ENCODE results near the gene RTN4RL1.

RTN4RL1 gene

DNA sequence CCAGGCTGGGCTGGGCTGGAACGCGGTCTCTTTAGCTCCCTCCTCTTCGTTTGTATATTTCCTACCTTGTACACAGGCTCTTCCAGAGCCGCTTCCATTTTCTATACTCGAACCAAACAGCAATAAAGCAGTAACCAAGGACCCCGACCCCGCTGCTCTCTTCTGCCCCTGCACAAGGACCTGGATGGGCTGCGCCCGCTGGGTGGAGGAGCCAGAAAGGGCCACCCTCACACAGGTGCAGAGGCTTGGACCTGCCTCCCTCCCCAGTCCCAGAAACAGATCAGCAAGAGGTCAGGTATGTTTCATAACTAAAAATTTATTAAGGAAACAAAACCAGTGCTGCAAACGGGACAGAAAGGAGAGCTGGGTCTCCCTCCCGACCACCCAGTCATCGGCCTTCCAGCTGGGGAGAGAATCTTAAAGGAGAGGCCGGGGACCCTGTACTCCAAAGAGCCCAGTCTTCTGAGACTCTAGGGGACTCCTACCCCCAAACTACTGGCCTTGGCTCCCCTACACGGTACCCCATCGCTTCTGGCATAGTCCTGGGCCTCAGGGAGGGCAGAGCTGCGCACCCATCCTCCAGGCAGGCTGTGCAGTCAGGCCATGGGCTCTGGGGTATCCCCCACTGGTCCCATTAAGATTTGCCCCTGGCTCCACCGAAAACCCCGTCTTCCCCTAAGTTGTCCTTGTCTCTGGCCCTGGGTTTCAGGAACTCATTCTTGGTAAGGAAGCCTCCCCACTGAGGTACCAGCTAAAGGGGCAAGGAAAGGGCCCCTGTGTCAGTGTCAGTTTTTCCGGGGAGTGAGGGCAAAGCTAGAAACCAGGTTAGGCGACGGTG is 34.6 kb upstream of the RTN4RL1 start:
- no peak for FAIRE-seq
- no peak for DNase-seq (ENCODE audit: low spot score)

- no peak for FAIRE-seq
- DNase-seq (ENCODE audit: low spot score) = no peak
Measured at GRCh38 chr17:2058586-2059546, 33.7 kb upstream of the RTN4RL1 start.

DNA sequence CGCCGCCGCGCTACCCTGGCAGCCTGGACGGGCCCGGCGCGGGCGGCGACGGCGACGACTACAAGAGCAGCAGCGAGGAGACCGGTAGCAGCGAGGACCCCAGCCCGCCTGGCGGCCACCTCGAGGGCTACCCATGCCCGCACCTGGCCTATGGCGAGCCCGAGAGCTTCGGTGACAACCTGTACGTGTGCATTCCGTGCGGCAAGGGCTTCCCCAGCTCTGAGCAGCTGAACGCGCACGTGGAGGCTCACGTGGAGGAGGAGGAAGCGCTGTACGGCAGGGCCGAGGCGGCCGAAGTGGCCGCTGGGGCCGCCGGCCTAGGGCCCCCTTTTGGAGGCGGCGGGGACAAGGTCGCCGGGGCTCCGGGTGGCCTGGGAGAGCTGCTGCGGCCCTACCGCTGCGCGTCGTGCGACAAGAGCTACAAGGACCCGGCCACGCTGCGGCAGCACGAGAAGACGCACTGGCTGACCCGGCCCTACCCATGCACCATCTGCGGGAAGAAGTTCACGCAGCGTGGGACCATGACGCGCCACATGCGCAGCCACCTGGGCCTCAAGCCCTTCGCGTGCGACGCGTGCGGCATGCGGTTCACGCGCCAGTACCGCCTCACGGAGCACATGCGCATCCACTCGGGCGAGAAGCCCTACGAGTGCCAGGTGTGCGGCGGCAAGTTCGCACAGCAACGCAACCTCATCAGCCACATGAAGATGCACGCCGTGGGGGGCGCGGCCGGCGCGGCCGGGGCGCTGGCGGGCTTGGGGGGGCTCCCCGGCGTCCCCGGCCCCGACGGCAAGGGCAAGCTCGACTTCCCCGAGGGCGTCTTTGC is 32.8 kb upstream of the RTN4RL1 start:
- DNase-seq (ENCODE audit: low spot score) = no peak
- no peak for FAIRE-seq

DNA sequence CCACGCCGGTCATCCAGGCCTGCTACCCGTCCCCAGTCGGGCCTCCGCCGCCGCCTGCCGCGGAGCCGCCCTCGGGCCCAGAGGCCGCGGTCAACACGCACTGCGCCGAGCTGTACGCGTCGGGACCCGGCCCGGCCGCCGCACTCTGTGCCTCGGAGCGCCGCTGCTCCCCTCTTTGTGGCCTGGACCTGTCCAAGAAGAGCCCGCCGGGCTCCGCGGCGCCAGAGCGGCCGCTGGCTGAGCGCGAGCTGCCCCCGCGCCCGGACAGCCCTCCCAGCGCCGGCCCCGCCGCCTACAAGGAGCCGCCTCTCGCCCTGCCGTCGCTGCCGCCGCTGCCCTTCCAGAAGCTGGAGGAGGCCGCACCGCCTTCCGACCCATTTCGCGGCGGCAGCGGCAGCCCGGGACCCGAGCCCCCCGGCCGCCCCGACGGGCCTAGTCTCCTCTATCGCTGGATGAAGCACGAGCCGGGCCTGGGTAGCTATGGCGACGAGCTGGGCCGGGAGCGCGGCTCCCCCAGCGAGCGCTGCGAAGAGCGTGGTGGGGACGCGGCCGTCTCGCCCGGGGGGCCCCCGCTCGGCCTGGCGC is 32.1 kb upstream of the RTN4RL1 start:
- DNase-seq (ENCODE audit: low spot score) (no peak), FAIRE-seq (no peak)

DNA sequence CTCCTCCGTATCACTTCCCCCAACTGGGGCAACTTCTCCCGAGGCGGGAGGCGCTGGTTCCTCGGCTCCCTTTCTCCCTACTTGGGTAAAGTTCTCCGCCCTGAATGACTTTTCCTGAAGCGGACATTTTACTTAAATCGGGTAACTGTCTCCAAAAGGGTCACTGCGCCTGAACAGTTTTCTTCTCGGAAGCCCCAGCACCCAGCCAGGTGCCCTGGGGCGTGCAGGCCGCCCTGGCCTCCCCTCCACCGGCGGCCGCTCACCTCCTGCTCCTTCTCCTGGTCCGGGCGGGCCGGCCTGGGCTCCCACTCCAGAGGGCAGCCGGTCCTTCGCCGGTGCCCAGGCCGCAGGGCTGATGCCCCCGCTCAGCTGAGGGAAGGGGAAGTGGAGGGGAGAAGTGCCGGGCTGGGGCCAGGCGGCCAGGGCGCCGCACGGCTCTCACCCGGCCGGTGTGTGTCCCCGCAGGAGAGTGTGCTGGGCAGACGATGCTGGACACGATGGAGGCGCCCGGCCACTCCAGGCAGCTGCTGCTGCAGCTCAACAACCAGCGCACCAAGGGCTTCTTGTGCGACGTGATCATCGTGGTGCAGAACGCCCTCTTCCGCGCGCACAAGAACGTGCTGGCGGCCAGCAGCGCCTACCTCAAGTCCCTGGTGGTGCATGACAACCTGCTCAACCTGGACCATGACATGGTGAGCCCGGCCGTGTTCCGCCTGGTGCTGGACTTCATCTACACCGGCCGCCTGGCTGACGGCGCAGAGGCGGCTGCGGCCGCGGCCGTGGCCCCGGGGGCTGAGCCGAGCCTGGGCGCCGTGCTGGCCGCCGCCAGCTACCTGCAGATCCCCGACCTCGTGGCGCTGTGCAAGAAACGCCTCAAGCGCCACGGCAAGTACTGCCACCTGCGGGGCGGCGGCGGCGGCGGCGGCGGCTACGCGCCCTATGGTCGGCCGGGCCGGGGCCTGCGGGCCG is 31.4 kb upstream of the RTN4RL1 start:
- DNase-seq (ENCODE audit: low spot score) (no peak), FAIRE-seq (no peak)

DNA sequence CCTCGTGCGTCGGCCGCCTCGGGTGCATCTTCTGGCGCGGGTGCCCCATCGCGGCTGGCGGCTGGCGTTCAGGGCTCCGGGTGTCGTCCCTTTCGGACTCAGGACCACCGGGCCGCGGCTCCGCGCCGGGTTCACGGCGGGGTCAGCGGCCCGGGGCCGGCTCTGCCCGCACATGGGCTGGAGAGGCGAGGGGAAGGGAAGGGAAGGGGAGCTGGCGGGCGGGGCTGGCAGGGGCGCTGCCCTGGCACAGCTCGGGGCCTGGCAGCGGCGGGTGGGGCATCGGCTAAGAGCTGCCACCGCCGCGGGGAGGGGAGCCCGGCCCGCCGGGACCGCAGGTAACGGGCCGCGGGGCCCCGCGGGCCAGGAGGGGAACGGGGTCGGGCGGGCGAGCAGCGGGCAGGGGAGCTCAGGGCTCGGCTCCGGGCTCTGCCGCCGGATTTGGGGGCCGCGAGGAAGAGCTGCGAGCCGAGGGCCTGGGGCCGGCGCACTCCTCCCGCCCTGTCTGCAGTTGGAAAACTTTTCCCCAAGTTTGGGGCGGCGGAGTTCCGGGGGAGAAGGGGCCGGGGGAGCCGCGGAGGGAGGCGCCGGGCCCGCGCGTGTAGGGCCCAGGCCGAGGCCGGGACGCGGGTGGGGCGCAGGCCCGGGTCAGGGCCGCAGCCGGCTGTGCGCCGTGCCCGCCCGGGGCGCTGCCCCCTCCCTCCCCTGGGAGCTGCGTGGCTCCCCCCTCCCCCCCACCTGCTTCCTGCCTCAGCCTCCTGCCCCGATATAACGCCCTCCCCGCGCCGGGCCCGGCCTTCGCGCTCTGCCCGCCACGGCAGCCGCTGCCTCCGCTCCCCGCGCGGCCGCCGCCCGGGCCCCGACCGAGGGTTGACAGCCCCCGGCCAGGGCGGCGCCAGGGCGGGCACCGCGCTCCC is 30.4 kb upstream of the RTN4RL1 start:
- FAIRE-seq = no peak
- DNase-seq (ENCODE audit: low spot score) = no peak

- DNase-seq (ENCODE audit: low spot score) = peak; percentile 36
- FAIRE-seq = no peak
Measured at GRCh38 chr17:2054512-2055291, 29.6 kb upstream of the RTN4RL1 start, which contains the start of gene HIC1. Gene HIC1, plus strand, starts transcription at chr17:2055103. Its CDS starts 1,588 bp downstream, at chr17:2056691.

- FAIRE-seq (no peak), DNase-seq (ENCODE audit: low spot score) (no peak)
Measured at GRCh38 chr17:2054262-2054511, 29.1 kb upstream of the RTN4RL1 start.

GRCh38 chr17:2053380-2054261 is 28.5 kb upstream of the RTN4RL1 start:
- DNase-seq (ENCODE audit: low spot score) = no peak
- no peak for FAIRE-seq

- DNase-seq (ENCODE audit: low spot score) (no peak), FAIRE-seq (no peak)
Measured at GRCh38 chr17:2051933-2052559, 26.9 kb upstream of the RTN4RL1 start.

DNA sequence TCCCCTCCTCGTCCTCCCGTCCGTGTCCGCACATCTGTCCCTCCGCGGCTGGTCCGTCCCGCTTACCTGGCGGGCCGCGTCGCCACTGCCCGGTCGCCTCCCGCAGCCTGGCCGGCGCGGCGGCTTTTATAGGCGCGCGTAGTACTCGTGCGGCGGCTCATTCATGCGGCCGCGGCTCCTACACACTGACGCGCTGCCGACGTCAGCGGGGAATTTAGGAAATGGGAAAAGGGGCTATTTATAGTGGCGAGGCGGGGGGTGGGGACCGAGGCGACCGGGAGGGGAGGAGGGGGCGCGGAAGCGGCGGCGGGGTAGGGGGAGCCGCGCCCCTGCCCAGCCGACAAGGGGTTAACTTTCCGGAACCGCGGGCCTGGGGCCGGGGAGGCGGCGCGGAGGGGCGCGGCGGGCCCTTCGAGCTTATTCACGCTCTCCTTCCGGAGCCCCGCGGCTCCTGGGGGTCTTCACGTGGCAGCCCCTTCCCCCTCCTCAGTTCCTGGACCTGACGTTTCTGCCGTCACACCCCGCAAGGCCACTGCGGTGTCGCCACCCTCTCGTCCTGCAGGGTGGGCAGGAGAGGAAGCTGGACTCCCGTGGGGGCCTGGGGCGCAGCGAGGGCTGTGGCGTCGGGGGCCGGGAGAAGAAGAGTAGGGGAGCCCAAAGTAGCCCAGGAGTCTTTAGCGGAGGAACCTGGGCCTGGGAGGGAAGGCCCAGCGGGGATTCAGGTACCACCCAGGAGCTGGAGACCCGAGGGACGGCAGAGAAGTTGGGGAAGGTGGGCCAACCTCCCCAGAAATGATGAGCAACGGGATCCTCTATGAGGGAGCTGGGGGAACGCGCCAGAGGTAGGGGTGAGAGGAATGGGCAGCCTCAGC is 26.2 kb upstream of the RTN4RL1 start:
- FAIRE-seq = no peak
- no peak for DNase-seq (ENCODE audit: low spot score)

GRCh38 chr17:2050300-2051060 is 25.3 kb upstream of the RTN4RL1 start:
- no peak for FAIRE-seq
- DNase-seq (ENCODE audit: low spot score) = no peak

- DNase-seq (ENCODE audit: low spot score) (peak; percentile 64), FAIRE-seq (no peak)
Measured at GRCh38 chr17:2049333-2050299, 24.5 kb upstream of the RTN4RL1 start.

- FAIRE-seq = no peak
- DNase-seq (ENCODE audit: low spot score) = no peak
Measured at GRCh38 chr17:2048805-2049204, 23.7 kb upstream of the RTN4RL1 start.

Measured in RCC 7860 (cell line).